SU-DHL-6 (cell line): ENCODE data around the gene GLYATL1.

Source experiments
- CTCF ChIP-seq: fragments of 200-600 bp; sonication (generic); IDR thresholded peaks from one replicate; pipeline ENCODE4 v1.5.1; 2017; ENCODE audit warnings: antibody characterized with exemption, mild to moderate bottlenecking, low read length, moderate library complexity; ENCODE audit not compliant: insufficient read depth, poor library complexity, severe bottlenecking
- EZH2phosphoT487 ChIP-seq: fragments of 200-600 bp; sonication (generic), shearing (Covaris generic); conservative IDR thresholded peaks from 2 replicates; pipeline ENCODE4 v1.6.1; 2018; ENCODE audit warnings: mild to moderate bottlenecking, antibody characterized with exemption, low read length, moderate library complexity, mixed read lengths

GRCh38 chr11:58945663-58946062 is 6.4 kb downstream of the GLYATL1 start:
- TF ChIP-seq CTCF (no peak), EZH2phosphoT487 (no peak)
